NCI-H146 treated with DMSO at 0.1 percent for 48 hours (cell line): ENCODE measurements around the gene MAGOHB.
"Not testable (repeated sequence)": the region's sequence is repeated elsewhere in the genome, so short reads cannot be mapped to it uniquely, and the experiment has no call there.

Source experiments
- DNase-seq: peaks from one replicate; lab custom pipeline; 2025; ENCODE audit not compliant: unreplicated experiment; lab: John Stamatoyannopoulos, UW

Gene MAGOHB

DNA sequence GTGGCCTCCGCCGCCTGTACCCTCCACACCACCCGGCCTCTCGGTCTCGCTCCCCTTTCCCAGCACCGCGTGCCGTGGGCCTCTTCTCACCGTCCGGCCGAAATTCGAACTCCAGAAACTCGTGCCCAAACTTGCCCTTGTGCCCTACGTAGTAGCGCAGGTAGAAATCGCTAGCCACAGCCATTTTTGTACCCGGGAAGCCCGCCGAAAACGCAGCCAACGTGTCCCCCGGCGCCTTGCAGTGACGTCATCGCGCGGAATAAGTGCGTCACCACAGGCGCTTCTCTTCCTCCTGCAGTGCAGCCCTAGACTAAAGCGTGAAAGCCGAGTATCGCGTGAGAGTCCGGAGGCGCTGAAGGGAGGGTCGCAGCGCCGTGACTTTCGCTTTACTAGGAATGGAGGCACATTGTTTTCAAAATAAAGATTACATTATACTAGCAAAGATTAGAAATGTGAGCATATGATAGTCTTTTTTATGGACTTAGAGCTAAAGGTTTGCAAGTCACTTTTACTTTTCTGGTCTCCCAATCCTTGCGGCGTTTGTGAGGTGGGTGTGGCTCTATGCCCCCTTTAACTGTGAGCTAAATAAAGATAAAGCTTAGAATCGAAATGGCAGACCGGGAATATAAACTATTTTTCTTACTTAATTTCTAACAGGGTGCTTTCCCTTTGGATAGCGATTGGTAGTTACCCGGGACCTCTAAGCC lies at the start of gene MAGOHB:
MAGOHB (minus strand) TSS at position 261 of the 707 bp plus-strand sequence; CDS start at position 184, 77 bp downstream.
- peak; percentile 96 for DNase-seq

DNA sequence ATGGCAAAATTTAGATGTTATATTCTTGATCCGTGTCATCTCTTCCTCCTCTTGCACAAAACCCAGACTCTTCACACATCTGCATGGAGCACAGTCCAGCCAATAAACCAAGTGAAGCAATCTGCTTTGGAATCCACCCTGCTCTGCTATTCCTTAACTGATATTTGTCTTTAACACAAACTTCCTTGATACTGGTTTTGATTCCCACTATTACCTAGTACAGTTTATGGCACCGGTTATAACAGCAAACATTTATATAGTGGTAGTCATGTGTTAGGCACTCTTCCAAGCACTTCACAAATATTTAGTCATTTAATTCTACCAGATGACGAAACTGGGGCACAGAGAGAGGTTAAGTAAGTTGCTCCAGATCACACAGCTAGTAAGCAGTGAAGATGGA lies 47.9 kb upstream of the MAGOHB start:
- DNase-seq = no peak

DNA sequence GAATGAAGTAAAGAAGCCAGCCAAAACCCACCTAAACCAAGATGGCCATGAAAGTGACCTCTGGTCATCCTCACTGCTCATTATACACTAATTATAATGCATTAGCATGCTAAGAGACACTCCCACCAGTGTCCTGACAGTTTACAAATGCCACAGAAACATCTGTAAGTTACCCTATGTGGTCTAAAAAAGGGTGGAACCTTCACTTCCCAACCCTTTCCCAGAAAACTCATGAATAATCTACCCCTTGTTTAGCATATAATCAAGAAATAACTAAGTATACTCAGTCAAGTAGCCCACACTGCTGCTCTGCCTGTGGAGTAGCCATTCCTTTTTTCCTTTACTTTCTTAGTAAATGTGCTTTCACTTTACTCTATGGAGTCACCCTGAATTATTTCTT lies 40.6 kb upstream of the MAGOHB start:
- no peak for DNase-seq

DNA sequence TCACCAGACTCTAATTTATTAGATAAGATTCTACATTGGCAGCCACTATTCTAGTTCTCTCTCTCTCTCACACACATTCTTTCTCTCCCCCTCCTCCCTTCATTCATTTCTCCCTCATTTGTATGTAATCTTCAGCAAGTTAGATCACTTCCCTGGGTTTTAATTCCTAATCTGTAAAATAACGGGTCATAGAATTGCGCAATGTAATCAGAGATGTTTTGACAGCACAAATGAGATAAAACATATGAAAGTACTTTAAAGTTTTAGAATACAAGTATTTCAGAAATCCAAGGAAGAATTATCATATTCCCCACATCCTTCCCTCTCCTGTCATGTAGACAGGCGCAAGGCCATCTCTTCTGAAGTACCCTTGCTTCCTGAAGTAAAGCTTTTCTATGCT lies 38.8 kb upstream of the MAGOHB start:
- no peak for DNase-seq

DNA sequence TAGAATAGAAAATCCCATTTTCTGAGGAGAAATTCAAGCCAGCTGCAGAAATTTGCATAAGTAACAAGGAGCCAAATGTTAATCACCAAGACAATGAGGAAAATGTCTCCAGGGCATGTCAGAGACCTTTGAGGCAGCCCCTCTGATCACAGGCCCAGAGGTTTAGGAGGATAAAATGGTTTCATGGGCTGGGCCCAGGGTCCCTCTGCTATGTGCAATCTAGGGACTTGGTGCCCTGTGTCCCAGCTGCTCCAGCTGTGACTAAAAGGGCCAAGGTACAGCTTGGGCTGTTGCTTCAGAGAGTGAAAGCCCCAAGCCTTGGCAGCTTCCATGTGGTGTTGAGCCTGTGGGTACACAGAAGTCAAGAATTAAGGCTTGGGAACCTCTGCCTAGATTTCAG lies 33.2 kb upstream of the MAGOHB start:
- not testable (repeated sequence) for DNase-seq

DNA sequence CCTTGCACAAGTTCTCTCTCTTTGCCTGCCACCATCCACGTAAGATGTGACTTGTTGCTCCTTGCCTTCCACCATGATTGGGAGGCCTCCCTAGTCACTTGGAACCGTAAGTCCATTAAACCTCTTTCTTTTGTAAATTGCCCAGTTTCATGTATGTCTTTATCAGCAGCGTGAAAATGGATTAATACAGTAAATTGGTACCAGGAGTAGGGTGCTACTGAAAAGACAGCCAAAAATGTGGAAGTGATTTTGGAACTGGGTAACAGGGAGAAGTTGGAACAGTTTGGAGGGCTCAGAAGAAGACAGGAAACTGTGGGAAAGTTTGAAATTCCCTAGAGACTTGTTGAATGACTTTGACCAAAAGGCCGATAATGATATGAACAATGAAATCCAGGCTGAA lies 32.5 kb upstream of the MAGOHB start:
- no peak for DNase-seq

DNA sequence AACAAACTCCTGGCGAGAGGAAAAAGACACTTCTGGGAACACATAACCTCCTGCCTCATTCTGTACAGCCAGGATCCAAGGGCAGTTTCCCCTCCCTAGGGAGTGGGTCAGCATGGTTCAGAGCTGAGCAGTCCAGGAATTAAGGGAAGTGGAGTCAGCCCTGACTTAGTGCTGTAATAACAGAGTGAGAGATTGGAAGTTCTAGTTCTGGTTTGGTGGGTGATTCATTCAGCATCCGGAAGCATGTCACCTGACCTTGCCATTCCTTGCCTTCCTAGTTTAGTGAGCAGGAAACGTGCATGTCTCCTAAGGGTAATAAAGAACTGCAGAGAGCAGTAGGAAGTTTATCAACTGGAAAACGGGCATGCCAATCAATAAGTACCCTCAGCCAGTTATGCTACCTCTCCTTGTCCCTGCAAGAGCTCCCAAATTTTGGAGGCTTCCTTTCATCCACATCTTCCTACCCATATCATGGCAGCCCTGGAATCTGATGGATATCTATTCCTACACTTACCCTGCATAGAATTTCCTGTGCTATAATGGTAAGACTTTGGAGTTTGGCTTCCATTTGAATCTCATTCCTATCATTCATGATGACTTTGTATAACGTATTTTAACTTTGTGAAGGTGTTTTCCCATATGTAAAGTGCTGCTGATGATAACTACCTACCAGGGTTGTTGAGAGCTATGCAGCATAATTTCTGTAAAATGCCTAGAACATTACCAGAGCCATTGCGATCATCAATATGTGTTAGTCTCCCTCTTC lies 28.5 kb upstream of the MAGOHB start:
- no peak for DNase-seq

DNA sequence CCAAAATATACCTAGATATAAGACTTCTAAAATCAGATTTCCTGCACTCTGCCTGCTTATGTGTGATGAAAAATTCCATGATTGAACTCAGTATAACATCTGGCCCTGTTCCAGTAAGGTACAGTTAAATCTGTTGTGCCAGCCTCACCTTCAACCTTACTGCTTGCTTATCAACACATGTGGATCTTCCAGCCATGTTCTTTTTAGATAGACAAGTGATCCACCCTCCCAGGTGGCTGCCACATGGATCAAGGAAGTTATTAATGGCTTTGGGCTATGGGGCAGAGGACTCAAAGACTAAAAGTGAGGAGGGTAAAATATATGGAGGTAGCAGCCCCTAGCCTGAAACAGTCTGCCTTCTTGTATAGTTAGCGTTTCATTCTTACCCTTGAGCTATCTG lies 25.3 kb upstream of the MAGOHB start:
- DNase-seq = no peak

DNA sequence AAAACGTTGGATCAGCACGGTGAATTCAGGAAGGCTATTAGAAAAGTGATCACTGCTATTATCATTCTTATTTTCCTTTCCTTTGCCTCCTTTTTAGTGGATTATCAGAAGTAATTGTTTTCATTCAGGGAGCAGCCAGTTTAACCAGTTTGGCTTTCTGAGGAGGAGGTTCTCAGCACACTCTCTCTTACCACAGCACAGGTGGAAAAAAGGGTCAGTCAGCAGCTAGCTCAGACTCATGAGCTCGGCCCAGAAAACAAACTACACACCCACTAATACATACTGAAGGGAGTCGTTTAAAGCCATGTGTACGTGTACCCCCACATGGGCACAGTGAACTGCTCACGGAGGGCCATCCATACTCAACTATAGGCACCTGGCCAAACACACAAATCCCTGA lies 23.2 kb upstream of the MAGOHB start:
- DNase-seq = no peak

DNA sequence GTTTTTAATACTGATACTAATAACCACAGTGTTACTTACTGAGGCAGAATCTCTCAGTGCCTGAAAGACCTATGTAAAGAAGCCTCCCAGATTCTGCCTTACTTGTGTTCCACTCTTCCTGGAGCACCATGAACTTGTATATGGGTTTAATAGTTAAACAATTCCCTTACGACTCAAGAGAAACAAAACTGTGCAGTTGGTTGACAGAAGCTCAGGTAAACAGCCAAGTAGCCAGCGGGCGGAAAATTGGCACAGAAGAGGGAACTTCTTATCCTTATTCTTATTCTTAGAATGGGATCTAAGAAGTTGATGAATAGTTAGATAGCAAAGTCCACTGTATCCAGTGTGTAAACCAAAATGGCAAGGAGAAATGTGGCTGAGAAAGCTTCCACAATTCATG lies 22.7 kb upstream of the MAGOHB start:
- no peak for DNase-seq

DNA sequence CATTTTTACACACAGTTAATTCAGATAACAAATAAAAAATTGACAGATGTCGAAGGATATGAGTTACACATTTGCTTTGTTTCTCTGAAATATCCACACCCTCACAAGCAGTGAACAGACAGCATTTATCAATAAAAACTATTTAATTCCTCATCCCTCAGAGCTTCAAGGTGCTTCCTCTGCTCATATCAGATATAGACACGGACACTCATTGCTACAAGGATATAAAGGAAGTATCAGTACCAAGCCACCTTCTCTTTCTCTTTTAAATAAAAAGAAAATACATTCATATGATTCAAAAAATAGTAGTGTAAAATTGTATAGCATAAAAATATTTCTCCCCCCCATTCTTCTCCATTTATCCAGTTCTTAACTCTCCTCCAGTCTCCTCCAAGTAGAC lies 21.9 kb upstream of the MAGOHB start:
- DNase-seq = no peak

DNA sequence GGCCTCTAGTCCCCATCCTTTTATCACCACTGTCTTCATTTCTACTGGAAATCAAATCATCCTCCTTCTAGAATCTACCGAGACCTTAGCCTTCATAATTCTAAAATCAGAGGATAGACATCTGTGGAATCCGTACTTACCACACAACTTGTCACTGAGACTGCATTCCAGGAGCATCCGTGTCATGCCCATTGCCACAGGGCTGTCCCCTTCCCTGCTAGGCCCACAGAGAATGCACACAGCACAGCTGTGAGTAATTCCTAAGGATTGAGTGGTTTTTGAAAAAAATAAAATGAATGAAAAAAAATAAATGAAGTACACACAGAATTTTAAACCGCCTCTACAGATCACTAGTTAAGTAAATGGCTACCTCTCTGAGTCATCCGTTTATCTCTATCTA lies 21.0 kb upstream of the MAGOHB start:
- no peak for DNase-seq

DNA sequence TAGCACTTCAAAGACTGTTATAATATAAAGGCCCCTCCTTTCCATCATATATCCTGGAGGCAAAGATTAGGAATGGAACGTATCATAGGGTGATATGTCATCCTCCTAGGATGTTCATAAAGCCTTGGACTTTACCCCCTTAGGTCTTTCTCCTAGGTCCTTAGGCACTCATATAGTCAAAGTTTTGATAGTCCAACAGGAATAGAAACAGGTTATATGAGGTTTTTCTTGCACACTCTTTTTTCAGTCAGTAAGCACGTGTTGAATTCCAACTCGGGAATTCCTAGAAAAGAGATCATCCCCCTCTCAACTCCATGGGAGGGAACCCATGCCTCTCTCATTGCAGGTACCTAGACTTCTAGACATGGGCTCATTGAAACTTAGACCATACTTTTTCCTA lies 20.1 kb upstream of the MAGOHB start:
- DNase-seq = no peak

DNA sequence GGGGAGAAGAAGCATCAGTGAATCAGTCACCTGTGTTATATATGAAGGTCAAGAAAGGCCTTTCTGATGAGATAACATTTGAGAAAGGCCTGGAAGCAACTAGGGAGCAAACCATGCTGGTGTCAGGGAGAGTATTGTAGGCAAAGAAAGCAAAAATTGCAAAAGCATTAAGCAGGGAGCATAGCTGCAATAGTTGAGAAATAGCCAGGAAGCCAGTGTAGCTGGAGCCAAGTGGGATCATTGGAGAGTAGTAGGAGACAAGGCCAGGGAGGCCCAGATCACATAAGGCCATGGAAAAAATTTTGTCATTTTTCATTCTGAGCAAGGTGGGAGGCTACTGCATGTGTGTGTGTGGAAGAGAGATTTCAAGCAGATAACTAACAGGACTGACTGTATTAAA lies 18.8 kb upstream of the MAGOHB start:
- DNase-seq = no peak

DNA sequence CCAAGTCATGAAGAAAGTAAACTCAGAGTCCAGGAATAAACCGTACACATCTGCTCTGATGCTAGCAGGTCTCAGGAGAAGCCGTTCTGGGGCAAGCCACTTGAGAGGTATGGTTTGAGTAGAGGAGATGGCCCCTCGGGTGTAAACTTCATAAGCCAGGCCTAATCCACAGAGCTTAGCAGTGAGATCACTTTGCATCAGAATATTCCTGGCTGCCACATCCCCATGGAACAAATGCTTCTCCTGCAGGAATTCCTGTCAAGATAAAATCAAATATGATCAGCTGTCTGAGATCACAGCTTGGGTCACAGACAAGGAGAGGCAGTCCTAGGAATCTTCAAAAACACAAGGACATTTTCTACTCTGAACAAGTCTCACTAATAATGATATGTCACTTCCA lies 11.2 kb upstream of the MAGOHB start:
- DNase-seq = no peak

DNA sequence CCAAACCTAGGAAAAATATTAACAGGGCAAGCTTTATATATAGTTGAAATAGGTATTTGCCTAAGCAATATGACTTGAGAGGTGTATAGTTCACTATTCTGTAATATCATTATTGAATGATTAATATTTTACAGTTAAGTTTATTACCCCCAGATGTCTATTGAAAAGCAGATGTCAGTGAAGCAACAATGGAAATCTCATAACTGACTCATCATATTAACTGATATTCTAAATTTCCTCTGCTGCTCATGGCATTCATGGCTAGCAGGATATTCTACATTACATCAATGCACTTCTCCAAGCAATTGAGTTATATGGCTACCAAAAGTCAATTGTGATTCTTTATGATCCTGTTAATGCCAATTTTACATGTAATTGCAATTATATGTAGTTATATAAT lies 9.7 kb upstream of the MAGOHB start:
- DNase-seq = no peak

DNA sequence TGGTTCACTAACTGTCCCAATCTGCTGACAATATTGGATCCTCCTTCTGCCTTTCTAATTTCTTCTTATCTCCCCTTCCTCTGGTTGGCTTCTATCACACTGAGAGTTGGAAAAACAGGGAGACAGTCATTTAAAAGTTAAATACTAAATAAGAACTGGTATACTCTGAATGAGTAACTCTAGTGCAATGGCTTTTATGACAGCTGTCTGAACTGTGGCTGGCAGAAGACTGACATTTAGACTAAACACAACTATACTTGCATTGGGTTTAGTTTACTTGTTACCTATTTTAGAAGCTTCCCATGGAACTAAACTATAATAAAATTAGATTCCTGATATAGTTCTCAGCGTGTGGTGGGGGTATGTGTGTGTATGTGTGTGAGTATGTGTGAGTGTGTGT lies 7.9 kb upstream of the MAGOHB start:
- no peak for DNase-seq

DNA sequence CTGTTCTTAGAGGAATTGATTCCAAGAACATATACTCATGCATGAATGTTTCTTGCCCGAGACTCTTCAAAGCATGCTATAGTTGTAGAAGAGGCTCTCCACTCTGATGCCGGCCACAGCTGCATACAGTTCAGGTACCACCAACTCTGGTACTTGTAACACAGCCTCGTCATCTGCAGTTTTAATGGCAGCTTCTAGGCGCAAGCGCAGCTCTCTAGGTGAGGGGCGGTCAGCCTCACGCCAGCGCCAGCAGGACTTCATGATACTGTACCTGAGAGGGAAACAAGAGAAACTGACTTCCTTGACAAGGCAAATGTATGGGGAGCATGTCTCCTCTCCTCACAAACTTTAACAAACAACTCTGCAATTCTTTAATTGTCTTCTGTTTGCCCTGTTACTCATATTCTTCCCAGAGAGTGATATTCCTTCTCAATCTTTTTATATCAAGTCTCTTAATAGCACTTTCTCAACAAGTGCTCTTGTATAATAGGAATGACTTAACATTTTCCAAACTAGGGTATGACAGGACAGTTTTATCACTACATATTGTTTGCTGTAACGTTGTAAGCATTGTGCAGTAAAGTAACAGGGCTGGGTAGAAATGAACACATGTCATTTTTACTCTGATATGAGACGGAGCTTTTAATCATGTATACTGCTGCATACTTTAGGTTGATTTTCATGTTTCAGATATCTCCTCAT lies 6.8 kb upstream of the MAGOHB start:
- DNase-seq = no peak

DNA sequence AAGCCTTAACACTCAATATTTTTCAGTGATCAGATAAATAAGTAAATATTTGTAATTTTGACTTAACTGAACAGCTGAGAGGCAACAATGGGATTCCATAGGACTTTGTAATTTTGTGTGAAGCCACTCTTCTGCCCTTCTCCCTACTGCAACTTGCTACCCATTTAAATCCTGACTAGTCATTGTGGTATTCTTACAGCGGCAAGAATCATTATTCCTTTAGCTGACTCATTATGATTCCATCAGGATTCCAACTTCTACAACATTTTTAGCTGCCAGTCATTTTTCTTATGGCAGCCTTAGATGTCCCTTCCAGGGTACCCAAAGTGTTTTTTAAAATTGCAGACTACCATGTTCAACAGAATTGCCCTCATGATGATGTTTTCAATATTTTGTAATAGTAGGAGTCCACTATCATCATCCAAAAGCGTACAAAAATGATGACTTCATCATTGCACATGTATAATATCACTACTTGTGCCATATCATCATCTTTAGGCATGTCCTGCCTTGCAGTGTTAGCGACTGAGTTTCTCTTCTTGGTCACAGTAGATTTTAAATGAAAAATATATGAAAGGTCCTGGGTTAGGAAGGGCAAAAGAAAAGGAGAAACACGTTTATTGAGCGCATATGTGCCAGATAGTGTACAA lies 5.1 kb upstream of the MAGOHB start:
- DNase-seq = no peak

DNA sequence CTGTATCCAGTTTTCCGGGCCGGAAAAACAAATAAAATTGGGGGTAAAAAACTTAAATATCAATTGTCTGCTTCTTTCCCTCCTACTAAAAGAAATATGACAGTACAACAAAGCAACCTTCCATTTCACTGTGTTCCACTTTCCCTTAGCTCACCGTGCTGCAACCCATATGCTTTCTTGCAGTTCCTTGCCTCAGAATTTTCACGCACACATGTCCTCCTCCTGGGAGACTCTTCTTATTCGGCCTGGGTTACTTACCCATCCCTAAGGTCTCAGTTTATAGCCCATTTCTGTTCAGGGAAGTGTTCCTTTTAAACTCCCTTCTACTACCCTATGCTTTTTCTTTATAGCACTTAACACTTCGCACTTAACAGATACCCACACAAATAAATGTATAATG lies 4.5 kb upstream of the MAGOHB start:
- no peak for DNase-seq

DNA sequence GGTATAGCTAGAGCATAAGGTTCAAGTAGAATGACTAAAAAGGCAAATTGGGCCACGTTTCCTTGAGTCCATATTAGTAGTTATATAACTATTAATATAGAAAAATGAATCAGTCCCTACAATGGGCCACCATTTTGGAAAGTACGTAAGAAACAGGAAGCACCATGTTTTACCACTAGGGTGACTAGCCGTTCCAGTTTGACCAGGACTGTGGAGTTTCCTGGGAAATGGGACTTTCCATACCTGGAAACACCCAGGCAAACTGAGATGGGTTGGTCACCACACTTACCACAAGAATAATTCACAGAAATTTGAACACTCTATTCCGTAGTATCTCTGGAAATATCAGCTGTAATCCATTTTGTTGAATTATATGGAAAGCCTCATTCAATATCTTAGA lies 2.1 kb upstream of the MAGOHB start:
- DNase-seq = no peak

DNA sequence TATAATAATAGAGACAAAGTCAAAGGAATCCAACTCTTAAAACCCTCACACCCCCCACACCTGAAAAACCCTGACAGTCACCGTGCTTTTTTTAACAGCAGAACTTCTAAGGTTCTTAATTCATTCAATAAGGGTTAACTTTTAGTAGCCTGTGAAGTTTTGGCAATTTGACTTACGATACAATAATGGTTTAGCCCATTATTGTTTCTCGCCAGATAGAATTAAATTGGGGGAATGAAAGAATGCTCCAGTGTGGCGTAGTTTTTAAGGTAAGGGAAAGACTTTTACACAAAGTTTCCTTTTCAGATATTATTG lies 604 bp upstream of the MAGOHB start:
- no peak for DNase-seq
